SW 1271 (cell line): ENCODE data around the gene TULP3.

Source experiments
- DNase-seq, 2 experiments: peaks; one replicate each; lab custom pipeline; 2025; lab: John Stamatoyannopoulos, UW

The TULP3 gene

GRCh38 chr12:2925322-2925995 lies 34.8 kb downstream of the TULP3 start:
- DNase-seq = no peak

GRCh38 chr12:2930865-2931264 lies 40.2 kb downstream of the TULP3 start:
- no peak for DNase-seq

DNA sequence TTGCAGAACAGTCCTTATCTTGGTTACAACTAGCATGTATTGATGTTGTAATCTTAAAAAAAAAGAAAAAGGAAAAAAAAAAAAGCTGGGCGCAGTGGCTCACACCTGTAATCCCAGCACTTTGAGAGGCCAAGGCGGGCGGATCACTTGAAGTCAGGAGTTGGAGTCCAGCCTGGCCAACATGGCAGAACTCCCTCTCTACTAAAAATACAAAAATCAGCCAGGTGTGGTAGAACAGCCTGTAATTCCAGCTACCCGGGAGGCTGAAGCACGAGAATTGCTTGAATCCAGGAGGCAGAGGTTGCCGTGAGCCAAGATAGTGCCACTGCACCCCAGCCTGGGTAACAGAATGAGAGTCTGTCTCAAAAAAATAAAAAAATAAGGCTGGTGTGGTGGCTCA lies 42.9 kb downstream of the TULP3 start:
- no peak for DNase-seq

DNA sequence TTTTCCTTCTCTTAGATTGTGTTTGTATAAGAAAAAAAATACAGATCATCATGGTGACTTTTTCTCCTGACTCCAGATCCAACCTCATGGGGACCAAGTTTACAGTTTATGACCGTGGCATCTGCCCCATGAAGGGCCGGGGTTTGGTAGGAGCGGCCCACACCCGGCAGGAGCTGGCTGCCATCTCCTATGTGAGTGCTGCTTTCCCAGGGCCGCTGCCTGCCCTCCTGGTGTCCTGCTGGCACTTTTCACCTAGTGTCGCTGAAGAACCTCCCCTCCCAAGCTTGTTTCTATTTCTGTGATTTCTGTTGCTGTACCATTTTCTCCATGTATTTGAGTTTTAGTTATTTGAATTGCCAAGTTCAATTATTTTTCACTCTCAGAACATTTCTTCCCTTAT lies 43.7 kb downstream of the TULP3 start:
- DNase-seq = no peak

GRCh38 chr12:2936301-2936700 lies 45.6 kb downstream of the TULP3 start:
- no peak for DNase-seq

DNA sequence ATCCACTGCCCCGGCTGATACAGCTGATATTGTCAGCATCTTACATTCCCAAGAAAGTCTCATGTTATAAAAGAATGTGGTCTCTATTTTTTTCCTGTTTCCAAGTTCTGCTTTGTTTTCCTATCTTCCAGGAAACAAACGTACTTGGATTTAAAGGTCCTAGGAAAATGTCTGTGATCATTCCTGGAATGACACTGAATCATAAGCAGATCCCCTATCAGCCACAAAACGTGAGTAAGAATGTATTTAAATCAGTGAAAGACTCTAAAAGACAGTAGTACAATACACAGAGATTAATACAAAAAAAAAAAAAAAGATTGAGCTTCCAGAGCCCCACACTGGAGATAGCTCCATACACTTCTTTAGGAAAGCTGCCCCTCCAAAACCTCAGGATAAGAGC lies 46.8 kb downstream of the TULP3 start:
- no peak for DNase-seq

- no peak for DNase-seq
Observed at GRCh38 chr12:2939191-2939590, 48.5 kb downstream of the TULP3 start.

- DNase-seq = no peak
Observed at GRCh38 chr12:2940564-2940963, 49.9 kb downstream of the TULP3 start.

DNA sequence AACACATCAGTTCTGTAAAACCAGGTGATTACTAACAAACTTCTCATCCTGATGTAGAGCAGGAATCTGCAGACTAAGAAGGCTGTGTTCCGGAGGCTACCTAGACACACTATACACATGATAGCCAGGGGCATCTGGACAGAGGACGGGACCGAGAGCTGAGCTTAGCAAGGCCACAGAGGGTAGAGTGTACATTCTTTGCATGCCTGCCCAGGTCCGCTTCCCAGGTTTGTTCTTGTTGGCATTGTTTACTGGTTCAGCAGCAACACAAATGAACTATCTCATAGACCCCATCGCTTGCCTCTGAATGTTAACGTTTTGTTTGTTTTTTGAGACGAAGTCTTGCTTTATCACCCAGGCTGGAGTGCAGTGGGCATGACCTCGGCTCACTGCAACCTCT lies 50.8 kb downstream of the TULP3 start:
- DNase-seq = no peak

- peak in 1 of 2 experiments; percentile 26 for DNase-seq
Observed at GRCh38 chr12:2944401-2945047, 53.8 kb downstream of the TULP3 start.

DNA sequence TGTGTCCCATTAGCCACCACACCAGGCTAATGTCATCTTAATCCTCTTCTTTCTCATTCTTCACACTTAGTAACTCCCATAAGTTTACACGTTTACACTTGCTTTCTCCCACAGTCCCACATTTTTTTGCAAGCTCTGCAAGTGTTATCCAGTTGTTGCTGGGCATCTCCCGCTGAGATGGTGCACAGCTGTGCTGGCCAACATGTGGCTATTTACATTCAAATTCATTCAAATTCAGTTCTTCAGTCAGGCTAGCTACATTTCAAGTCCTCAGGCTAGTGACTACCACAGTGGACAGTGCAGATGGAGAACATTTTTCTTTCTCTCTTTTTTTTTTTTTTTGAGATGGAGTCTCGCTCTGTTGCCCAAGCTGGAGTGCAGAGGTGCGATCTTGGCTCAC lies 58.7 kb downstream of the TULP3 start:
- no peak for DNase-seq

- no peak for DNase-seq
Observed at GRCh38 chr12:2955888-2956287, 65.2 kb downstream of the TULP3 start.

DNA sequence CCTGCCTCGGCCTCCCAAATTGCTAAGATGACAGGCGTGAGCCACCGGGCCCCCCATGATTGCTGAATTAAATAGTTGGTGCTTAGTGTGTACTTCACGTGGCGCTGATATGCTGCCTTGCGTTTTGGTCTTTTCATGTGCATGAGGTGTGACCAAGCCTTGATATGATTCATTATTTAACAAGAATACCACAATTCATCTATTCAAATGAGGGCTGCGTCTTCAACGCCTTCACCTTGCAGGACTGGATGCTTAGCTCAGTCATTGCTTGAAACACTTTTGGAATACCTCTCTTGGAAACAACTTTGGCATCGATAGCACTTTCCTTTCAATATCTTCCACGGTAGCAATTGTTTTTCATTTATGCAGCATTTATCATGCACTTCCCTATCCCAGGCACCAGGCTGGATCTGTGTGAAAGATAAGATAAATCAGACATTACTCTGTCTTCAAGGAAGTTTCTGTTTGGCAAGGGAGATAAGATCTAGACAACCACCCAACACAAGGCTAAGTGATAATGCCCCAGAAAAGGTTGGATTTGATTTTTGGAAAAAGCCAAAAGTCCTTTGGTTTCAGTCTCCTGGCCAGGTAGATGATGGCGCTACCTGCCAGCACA lies 67.2 kb downstream of the TULP3 start:
- DNase-seq = no peak

- DNase-seq = peak; percentile 83 to 86
Observed at GRCh38 chr12:2958432-2959191, 67.9 kb downstream of the TULP3 start.

DNA sequence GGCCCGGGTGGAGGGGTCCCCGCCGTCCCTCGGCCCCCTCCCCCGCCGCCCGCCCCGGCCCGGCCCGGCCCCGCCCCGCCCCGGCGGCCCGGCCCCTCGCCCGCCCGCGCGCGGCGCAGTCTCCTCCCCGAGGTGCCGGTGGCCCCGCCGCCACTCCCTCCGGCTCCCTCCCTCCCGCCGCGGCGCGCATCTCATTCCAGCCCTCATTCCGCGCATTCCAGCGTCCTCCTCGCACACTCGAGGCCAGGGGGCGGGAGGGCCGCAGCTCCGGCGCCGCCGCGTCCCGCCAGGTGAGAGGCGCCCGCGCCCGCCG lies 68.5 kb downstream of the TULP3 start, which contains the start of gene TEAD4:
Gene TEAD4 (plus strand): TSS at position 206 of the 313 bp plus-strand sequence.
- DNase-seq = peak; percentile 52 to 72

DNA sequence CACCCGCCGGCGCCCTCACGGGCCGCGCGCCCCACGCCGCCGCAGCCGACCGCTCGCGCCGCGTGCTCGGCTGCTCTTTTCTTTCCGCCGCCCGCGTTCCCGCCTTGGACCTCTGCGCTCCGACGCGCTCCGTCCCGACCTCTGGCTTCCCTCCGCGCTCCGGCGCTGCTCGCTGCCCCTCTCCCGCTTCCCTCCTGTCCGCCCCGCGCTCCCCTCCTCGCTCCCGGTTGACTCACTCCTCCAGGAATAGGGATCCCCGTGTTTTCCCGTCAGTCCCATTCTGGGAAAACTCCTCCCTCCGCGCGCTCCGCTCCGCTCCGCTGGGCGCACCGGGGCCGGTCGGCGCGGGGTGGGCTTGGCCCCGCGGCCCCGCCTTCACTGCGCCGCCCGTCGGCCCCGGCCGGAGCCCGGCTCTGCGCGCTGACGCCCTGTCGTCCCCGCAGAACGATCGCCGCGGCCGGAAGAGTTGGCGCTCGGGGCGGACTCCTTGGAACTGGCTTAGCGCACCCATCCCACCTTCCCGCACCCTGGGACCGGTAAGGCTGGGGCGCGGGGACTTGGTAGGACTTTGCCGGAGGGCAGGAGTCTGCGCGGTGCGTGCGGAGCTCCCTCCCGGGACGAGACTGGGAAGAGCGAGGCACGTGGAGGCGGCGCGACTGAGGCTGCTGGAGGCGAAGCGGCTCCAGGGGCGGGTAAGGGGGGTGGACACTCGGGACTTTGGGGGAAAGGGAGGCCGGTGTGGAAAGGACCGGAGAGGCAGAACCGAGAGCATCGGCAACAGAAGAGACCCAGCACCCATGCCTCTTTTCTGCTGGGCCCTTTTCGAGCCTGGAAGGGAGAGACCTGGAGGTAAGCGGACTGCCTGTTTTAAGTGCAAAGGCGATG lies 69.1 kb downstream of the TULP3 start:
- DNase-seq = peak in 1 of 2 experiments; percentile 54

DNA sequence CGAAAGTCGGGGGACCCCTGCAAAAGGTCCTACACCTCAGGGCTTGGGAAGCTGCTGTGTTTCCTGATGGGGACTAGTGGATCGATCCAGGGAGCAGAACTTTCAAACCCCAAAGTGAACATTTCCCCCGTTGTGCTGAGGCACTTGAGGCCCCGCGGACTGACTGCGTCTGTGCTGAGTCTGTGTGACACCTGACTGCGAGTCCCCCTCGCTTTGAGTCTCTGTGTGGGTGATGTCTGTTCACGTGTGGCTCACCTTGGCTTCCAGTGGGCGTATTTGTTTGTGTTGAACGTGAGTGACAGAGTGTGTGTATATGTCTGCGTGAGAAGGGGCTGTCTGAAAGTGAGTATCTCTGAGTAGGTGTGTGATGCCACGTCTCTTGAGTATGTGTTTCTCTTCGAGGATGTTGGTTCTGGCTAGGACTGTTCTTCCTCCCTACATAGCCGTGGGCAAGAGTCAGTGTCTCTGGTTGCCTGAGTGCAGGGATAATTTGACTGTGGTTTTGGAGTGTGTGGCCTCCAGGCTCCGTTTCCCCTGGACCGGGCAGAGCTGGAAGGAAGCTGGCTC lies 69.8 kb downstream of the TULP3 start:
- peak in 1 of 2 experiments; percentile 54 for DNase-seq

GRCh38 chr12:2960996-2961616 lies 70.4 kb downstream of the TULP3 start:
- peak in 1 of 2 experiments; percentile 14 for DNase-seq

DNA sequence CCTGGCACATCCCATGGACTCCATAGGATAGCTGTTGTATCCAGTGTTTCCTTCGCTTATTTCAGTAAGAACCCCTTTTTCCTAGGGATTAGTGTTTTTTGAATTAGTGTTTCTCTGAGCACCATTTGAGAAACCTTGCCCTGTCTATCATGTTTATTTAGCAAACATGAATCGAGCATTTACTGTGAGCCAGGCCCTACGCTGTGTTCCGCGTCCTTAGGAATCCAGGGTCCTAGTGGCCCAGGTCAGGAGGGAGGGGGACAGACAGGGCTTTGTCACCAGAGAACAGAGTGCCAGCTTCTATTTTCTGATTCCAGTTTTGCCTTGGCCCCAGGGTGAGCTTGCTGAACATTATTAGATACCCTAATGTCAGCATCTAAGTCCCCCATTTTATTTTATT lies 71.0 kb downstream of the TULP3 start:
- no peak for DNase-seq

DNA sequence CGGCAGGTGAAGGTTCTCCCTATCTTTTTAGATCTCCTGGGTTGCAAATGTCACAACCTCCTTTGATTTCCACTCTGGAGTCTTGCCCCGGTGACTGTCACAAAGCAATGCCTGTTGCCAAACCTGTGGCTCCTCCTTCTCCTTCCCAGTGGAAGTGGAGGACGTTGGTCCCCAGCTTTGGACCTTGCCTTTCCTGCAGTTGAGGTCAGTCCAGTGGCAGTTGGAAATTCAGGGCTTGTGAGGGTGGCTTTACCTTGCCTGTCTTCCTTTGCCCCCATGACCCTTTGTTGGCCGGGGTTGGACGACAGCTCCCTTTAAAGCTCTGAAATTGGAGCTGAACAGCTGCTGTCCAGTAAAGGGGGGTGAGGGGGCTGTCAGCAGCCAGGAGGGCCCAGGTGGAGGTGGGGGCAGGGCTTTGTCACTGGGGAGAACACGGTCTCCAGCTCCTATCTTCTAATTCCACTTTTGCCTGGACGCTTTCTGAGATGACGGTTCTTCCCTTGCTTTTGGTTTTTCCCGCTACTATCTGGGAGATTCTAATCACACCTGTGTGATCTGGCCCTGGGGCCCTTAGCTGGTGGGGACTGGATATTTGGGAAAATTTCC lies 72.6 kb downstream of the TULP3 start:
- no peak for DNase-seq
